NCI-H2196 treated with DMSO at 0.1 percent for 48 hours (cell line): ENCODE results near the gene CSRNP3.
"Not testable (repeated sequence)": the region's sequence is repeated elsewhere in the genome, so short reads cannot be mapped to it uniquely, and the experiment has no call there.

ENCODE experiments used
- DNase-seq: peaks from one replicate; lab custom pipeline; 2025; ENCODE audit not compliant: unreplicated experiment; lab: John Stamatoyannopoulos, UW

Gene CSRNP3

GRCh38 chr2:165586019-165586418 lies 116.5 kb downstream of the CSRNP3 start:
- no peak for DNase-seq

GRCh38 chr2:165587335-165587938 lies 117.9 kb downstream of the CSRNP3 start:
- no peak for DNase-seq

- not testable (repeated sequence) for DNase-seq
These were observed 121.5 kb downstream of the CSRNP3 start for GRCh38 chr2:165590999-165591398.

- DNase-seq: no peak
These were observed 123.6 kb downstream of the CSRNP3 start for GRCh38 chr2:165593081-165593480.

- no peak for DNase-seq
These were observed 124.9 kb downstream of the CSRNP3 start for GRCh38 chr2:165594231-165594934.

GRCh38 chr2:165594935-165595255 lies 125.4 kb downstream of the CSRNP3 start:
- no peak for DNase-seq

- DNase-seq: no peak
These were observed 127.3 kb downstream of the CSRNP3 start for GRCh38 chr2:165596788-165597187.

- no peak for DNase-seq
These were observed 131.8 kb downstream of the CSRNP3 start for GRCh38 chr2:165601065-165601830.

- no peak for DNase-seq
These were observed 132.5 kb downstream of the CSRNP3 start for GRCh38 chr2:165601928-165602521.

GRCh38 chr2:165609672-165610071 lies 140.2 kb downstream of the CSRNP3 start:
- DNase-seq: no peak

- no peak for DNase-seq
These were observed 141.1 kb downstream of the CSRNP3 start for GRCh38 chr2:165610591-165611029.

GRCh38 chr2:165617741-165618481 lies 148.4 kb downstream of the CSRNP3 start:
- DNase-seq: no peak

GRCh38 chr2:165618806-165619205 lies 149.3 kb downstream of the CSRNP3 start:
- no peak for DNase-seq

- DNase-seq: no peak
These were observed 151.6 kb downstream of the CSRNP3 start for GRCh38 chr2:165621086-165621560.

GRCh38 chr2:165623161-165623560 lies 153.7 kb downstream of the CSRNP3 start:
- no peak for DNase-seq

GRCh38 chr2:165623783-165624469 lies 154.4 kb downstream of the CSRNP3 start:
- DNase-seq: no peak

- no peak for DNase-seq
These were observed 154.9 kb downstream of the CSRNP3 start for GRCh38 chr2:165624470-165624800.

GRCh38 chr2:165627470-165627869 lies 158.0 kb downstream of the CSRNP3 start:
- no peak for DNase-seq

- DNase-seq: no peak
These were observed 160.3 kb downstream of the CSRNP3 start for GRCh38 chr2:165629776-165630175.

GRCh38 chr2:165630236-165630635 lies 160.7 kb downstream of the CSRNP3 start:
- no peak for DNase-seq
